Cardiac fibroblast (primary cell): ENCODE data around the gene TTYH3.

Experiments used
- DNase-seq, 2 donors: peaks; one replicate each; pipeline versions ENCODE4 v3.0.0 to v3.0.0-alpha.2; 2010; ENCODE audit warnings: low read depth in 2 of 2
- H3K4me3 ChIP-seq, 2 donors: replicated peaks in 1 of 2; 1 replicate in 1 of 2; 2 replicates in 1 of 2; pipeline ENCODE4 v1.5.1; 2011; ENCODE audit warnings: low read depth in 2 of 2, low read length in 2 of 2, mild to moderate bottlenecking in 2 of 2, moderate library complexity in 1 of 2
- CTCF ChIP-seq: IDR thresholded peaks from one replicate; pipeline ENCODE4 v1.5.1; 2011; ENCODE audit warnings: low read depth, mild to moderate bottlenecking, low read length, inconsistent platforms

Gene TTYH3

GRCh38 chr7:2637505-2638223 lies 5.9 kb downstream of the TTYH3 start:
- TF ChIP-seq CTCF, result no peak
- no peak overlapping the region for H3K4me3 ChIP-seq
- DNase-seq, result no peak

- no peak for TF ChIP-seq CTCF
- DNase-seq, result peak; percentile 48
- H3K4me3 ChIP-seq, result no peak overlapping the region
Observed at GRCh38 chr7:2638224-2638991, 6.6 kb downstream of the TTYH3 start.

- DNase-seq, result no peak
- TF ChIP-seq CTCF, result no peak
- no peak overlapping the region for H3K4me3 ChIP-seq
Observed at GRCh38 chr7:2639181-2639681, 7.4 kb downstream of the TTYH3 start.

GRCh38 chr7:2639695-2640481 lies 8.1 kb downstream of the TTYH3 start:
- H3K4me3 ChIP-seq, result no peak overlapping the region
- DNase-seq, result no peak
- no peak for TF ChIP-seq CTCF

- no peak for TF ChIP-seq CTCF
- DNase-seq, result no peak
- no peak overlapping the region for H3K4me3 ChIP-seq
Observed at GRCh38 chr7:2640482-2640830, 8.7 kb downstream of the TTYH3 start.

GRCh38 chr7:2640846-2641316 lies 9.1 kb downstream of the TTYH3 start:
- H3K4me3 ChIP-seq, result peak overlapping the region; percentile 3 to 14
- DNase-seq, result no peak
- TF ChIP-seq CTCF, result no peak
